ENCODE data around the gene SOX5.
"Not testable (repeated sequence)": the region's sequence is repeated elsewhere in the genome, so short reads cannot be mapped to it uniquely, and the experiment has no call there.

Gene SOX5

GRCh38 chr12:23536293-23536692 is 413.2 kb downstream of the SOX5 start:
- FAIRE-seq = no peak

- no peak for FAIRE-seq
Measured at GRCh38 chr12:23535441-23535840, 414.0 kb downstream of the SOX5 start.

- no peak for FAIRE-seq
Measured at GRCh38 chr12:23534196-23534595, 415.3 kb downstream of the SOX5 start.

GRCh38 chr12:23533699-23534098 is 415.8 kb downstream of the SOX5 start:
- no peak for FAIRE-seq

GRCh38 chr12:23533265-23533664 is 416.2 kb downstream of the SOX5 start:
- no peak for FAIRE-seq

GRCh38 chr12:23528316-23528715 is 421.2 kb downstream of the SOX5 start:
- no peak for FAIRE-seq

- FAIRE-seq = no peak
Measured at GRCh38 chr12:23525450-23526072, 423.9 kb downstream of the SOX5 start.

- FAIRE-seq = no peak
Measured at GRCh38 chr12:23523339-23523738, 426.1 kb downstream of the SOX5 start.

- not testable (repeated sequence) for FAIRE-seq
Measured at GRCh38 chr12:23519444-23519843, 430.0 kb downstream of the SOX5 start.

- not testable (repeated sequence) for FAIRE-seq
Measured at GRCh38 chr12:23515785-23516184, 433.7 kb downstream of the SOX5 start.

GRCh38 chr12:23510484-23510883 is 439.0 kb downstream of the SOX5 start:
- FAIRE-seq = no peak

GRCh38 chr12:23509832-23510231 is 439.6 kb downstream of the SOX5 start:
- FAIRE-seq = not testable (repeated sequence)

- not testable (repeated sequence) for FAIRE-seq
Measured at GRCh38 chr12:23507785-23508184, 441.7 kb downstream of the SOX5 start.

- not testable (repeated sequence) for FAIRE-seq
Measured at GRCh38 chr12:23505736-23506135, 443.7 kb downstream of the SOX5 start.

GRCh38 chr12:23504641-23505399 is 444.6 kb downstream of the SOX5 start:
- FAIRE-seq = no peak

- FAIRE-seq = no peak
Measured at GRCh38 chr12:23504043-23504442, 445.4 kb downstream of the SOX5 start.

- no peak for FAIRE-seq
Measured at GRCh38 chr12:23503544-23503943, 445.9 kb downstream of the SOX5 start.

GRCh38 chr12:23502259-23502658 is 447.2 kb downstream of the SOX5 start:
- FAIRE-seq = no peak

GRCh38 chr12:23495472-23495871 is 454.0 kb downstream of the SOX5 start:
- no peak for FAIRE-seq

GRCh38 chr12:23493672-23494071 is 455.8 kb downstream of the SOX5 start:
- no peak for FAIRE-seq

GRCh38 chr12:23491029-23491428 is 458.4 kb downstream of the SOX5 start:
- not testable (repeated sequence) for FAIRE-seq

- FAIRE-seq = no peak
Measured at GRCh38 chr12:23488130-23488529, 461.3 kb downstream of the SOX5 start.

GRCh38 chr12:23484238-23484637 is 465.2 kb downstream of the SOX5 start:
- no peak for FAIRE-seq

GRCh38 chr12:23482571-23482970 is 466.9 kb downstream of the SOX5 start:
- no peak for FAIRE-seq
